SK-N-SH (cell line): ENCODE measurements around the gene EIF4E1B.

Experiments used
- CHD2 ChIP-seq: fragments of 150-350 bp; IDR thresholded peaks from 2 replicates; pipeline ENCODE4 v1.6.1; 2018; ENCODE audit warnings: low read length; ENCODE audit not compliant: partially characterized antibody
- ELF1 ChIP-seq: IDR thresholded peaks from 2 replicates; pipeline ENCODE4 v1.4.0; 2012
- EZH2phosphoT487 ChIP-seq: fragments of 200-600 bp; sonication (generic); IDR thresholded peaks from 2 replicates; pipeline ENCODE4 v1.6.1; 2017; ENCODE audit warnings: low read depth, mixed run types, mild to moderate bottlenecking, antibody characterized with exemption, moderate library complexity, borderline replicate concordance
- JUND ChIP-seq: IDR thresholded peaks from 2 replicates; pipeline ENCODE4 v1.4.0; 2012
- POLR2AphosphoS5 ChIP-seq: IDR thresholded peaks from 2 replicates; pipeline ENCODE4 v1.6.1; 2012; ENCODE audit warnings: low read depth, low read length
- SIN3A ChIP-seq: IDR thresholded peaks from 2 replicates; pipeline ENCODE4 v1.6.1; 2012; ENCODE audit warnings: low read depth, mild to moderate bottlenecking, low read length, moderate library complexity, borderline replicate concordance
- TAF1 ChIP-seq: IDR thresholded peaks from 2 replicates; pipeline ENCODE4 v1.6.1; 2012; ENCODE audit warnings: low read depth, mild to moderate bottlenecking, low read length, moderate library complexity, borderline replicate concordance
- YY1 ChIP-seq: IDR thresholded peaks from 2 replicates; pipeline ENCODE4 v1.4.0; 2012; ENCODE audit warnings: low read depth, mild to moderate bottlenecking
- TF ChIP-seq, protein P1 (sequence below): fragments of 200-600 bp; sonication (generic); IDR thresholded peaks from 2 replicates; pipeline ENCODE4 v1.6.1; 2017; ENCODE audit warnings: antibody characterized with exemption, mild to moderate bottlenecking, moderate library complexity
- TF ChIP-seq, protein P2 (sequence below): IDR thresholded peaks from 2 replicates; pipeline ENCODE4; 2012
- TF ChIP-seq, protein P3 (sequence below): IDR thresholded peaks from 2 replicates; pipeline ENCODE4 v1.4.0; 2012; ENCODE audit warnings: low read depth, borderline replicate concordance
- TF ChIP-seq, protein P4 (sequence below): fragments of 150-350 bp; IDR thresholded peaks from 2 replicates; pipeline ENCODE4 v1.6.1; 2017; ENCODE audit warnings: antibody characterized with exemption, low read length, low read depth, borderline replicate concordance

DNA sequence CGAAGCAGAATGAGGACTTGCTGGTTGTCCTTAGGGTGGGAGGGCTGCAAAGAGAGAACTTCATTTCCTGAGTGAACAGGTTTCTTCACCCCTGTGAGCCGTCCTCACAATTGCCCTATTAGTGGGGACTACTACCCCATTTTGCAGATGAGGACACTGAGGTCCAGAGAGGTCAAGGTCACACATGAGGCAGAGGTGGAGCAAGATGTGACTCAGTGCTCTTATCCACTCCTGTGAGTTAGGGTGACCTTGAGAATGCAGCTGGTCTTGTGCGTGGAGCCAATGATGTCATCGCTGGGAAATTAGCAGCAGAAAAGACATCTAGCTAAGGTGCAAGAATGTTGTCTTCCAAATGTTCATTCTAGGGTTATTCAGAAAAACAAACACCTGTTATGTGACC lies 47.4 kb upstream of the EIF4E1B start:
- TF ChIP-seq, protein P1, sequence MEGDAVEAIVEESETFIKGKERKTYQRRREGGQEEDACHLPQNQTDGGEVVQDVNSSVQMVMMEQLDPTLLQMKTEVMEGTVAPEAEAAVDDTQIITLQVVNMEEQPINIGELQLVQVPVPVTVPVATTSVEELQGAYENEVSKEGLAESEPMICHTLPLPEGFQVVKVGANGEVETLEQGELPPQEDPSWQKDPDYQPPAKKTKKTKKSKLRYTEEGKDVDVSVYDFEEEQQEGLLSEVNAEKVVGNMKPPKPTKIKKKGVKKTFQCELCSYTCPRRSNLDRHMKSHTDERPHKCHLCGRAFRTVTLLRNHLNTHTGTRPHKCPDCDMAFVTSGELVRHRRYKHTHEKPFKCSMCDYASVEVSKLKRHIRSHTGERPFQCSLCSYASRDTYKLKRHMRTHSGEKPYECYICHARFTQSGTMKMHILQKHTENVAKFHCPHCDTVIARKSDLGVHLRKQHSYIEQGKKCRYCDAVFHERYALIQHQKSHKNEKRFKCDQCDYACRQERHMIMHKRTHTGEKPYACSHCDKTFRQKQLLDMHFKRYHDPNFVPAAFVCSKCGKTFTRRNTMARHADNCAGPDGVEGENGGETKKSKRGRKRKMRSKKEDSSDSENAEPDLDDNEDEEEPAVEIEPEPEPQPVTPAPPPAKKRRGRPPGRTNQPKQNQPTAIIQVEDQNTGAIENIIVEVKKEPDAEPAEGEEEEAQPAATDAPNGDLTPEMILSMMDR = no peak
- TF ChIP-seq TAF1 (no peak), ELF1 (no peak), SIN3A (no peak), YY1 (no peak), EZH2phosphoT487 (no peak), CHD2 (no peak), POLR2AphosphoS5 (no peak), JUND (no peak)
- TF ChIP-seq, protein P2, sequence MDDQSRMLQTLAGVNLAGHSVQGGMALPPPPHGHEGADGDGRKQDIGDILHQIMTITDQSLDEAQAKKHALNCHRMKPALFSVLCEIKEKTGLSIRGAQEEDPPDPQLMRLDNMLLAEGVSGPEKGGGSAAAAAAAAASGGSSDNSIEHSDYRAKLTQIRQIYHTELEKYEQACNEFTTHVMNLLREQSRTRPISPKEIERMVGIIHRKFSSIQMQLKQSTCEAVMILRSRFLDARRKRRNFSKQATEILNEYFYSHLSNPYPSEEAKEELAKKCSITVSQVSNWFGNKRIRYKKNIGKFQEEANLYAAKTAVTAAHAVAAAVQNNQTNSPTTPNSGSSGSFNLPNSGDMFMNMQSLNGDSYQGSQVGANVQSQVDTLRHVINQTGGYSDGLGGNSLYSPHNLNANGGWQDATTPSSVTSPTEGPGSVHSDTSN = no peak
- TF ChIP-seq, protein P3, sequence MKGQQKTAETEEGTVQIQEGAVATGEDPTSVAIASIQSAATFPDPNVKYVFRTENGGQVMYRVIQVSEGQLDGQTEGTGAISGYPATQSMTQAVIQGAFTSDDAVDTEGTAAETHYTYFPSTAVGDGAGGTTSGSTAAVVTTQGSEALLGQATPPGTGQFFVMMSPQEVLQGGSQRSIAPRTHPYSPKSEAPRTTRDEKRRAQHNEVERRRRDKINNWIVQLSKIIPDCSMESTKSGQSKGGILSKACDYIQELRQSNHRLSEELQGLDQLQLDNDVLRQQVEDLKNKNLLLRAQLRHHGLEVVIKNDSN = no peak
- TF ChIP-seq, protein P4, sequence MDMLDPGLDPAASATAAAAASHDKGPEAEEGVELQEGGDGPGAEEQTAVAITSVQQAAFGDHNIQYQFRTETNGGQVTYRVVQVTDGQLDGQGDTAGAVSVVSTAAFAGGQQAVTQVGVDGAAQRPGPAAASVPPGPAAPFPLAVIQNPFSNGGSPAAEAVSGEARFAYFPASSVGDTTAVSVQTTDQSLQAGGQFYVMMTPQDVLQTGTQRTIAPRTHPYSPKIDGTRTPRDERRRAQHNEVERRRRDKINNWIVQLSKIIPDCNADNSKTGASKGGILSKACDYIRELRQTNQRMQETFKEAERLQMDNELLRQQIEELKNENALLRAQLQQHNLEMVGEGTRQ = no peak
